LHCN-M2 (cell line): ENCODE results near the gene HHAT. TPM values are rescaled to one million over a fixed set of nuclear protein-coding genes. Genes with fewer than 3 reads are reported as not detected.

Experiments
- DNase-seq: peaks from one replicate; pipeline ENCODE4 v3.0.0-alpha.2; 2012; ENCODE audit warnings: low read depth
- polyA plus RNA-seq: library from polyadenylated mRNA; unstranded; fragments of >200 nt; gene quantifications from one replicate; pipeline ENCODE4 v1.2.1, GENCODE V29; 2012; ENCODE audit warnings: missing spikeins
- total RNA-seq: library from RNA; depleted of rRNA; stranded (reverse); fragments of >200 nt; gene quantifications from 2 replicates; pipeline ENCODE4 v1.2.3, GENCODE V29; 2014; rRNA removed

HHAT gene
- total RNA-seq: 24.6 and 28.1 TPM in 2 replicates
- polyA plus RNA-seq: 11.9 TPM

DNA sequence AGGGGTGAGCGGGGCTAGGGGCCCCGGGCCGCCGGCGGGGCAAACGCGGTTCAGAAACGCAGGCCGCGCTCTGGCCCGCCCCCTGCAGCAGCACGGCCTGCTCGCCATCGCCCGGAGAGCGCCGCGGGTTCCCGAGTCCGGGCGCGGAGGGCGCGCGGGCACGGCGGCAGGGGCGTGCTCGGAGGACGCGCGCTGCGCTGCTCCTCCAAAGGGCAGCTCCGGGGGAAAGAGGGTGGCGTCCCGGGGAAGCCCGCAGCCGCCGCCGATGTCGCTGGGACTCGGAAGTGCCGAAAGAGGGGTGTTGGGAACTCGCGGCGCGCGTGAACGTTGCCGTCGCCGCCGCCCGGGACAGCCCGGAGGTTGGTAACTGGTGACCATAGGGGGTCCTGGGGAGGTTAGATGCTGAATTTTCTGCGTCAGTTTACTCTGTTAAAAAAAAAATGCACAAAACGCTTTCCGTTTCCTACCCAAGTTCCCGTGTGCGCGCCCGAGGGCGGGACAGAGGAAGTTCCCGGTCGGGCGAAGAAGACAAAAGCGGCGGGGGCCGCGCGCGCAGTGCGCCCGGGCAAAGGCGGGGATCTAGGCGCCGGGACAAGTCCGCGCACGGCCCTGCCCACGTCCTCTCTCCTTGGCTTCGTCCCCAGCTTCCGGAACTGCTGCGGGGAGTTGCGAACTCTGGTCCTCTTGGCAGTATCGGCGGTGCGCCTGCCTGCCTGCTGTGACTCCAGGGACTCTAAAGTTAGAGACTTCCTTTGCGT, at the start of gene HHAT:
TSS of gene HHAT (plus strand) at position 157 of the 758 bp plus-strand sequence. CDS start 20,074 bp downstream, outside the sequence.
- DNase-seq: peak; percentile 84

DNA sequence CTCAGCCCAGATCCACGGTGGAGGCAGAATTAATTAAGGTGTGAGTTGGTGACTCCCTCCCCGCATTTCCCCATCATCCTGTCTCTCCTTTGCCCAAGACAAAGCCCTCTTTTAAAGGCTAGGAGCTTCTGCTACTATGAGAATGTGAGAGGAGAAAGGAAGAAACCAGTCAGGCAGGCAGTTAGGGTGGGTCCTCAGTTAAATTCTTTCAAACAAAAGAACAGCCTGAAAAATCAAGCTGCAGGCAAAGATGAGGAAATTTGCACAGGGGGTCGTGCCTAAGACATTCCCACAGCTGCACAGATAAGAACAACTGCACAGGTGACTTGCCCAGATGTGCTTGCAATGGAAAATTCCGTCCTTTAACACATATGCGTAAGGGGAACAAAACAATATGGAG, 48.5 kb upstream of the HHAT start:
- no peak for DNase-seq

DNA sequence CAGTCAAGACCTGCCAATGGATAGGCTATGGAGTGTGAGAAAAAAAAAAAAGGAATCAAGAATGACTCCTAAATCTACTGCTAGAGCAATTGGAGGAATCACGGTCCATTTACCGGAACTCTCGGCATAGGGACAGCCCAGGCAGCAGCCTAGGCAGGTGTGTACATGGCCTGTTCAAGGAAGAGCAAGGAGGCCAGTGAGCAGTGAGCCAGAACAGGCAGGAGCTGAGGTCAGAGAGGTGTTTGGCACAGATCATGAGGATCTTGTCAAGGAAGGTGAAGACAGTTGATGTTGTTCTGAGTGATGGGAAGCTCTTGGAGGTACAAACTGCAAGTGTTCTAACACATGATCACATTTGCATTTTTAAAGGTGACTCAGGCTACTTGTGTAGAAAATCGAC, 40.6 kb upstream of the HHAT start:
- no peak for DNase-seq

GRCh38 chr1:210289248-210289647, 39.5 kb upstream of the HHAT start:
- DNase-seq: no peak

- DNase-seq: no peak
Measured at GRCh38 chr1:210291081-210291764, 37.5 kb upstream of the HHAT start.

DNA sequence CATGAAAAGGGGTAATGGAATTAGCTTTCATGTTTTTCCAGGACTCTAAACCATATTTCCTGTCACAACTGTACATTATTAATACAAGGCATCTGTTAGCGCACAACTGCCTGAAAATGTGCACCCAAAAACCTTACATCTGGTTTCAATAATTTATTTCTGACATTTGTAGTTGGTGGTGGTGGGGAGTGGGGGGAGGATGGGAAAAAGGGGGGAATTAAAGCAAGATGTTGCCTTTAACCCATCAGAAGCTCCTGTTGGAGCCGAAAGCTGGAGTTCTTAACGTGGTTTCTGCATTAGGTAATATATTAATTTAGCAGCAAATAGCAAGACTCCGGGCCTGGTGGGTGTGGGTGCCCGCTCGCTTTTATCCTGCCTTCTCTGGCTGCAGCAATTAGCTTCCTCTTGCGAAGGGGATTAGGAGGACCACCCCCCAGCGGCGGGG, 36.9 kb upstream of the HHAT start:
- DNase-seq: no peak

DNA sequence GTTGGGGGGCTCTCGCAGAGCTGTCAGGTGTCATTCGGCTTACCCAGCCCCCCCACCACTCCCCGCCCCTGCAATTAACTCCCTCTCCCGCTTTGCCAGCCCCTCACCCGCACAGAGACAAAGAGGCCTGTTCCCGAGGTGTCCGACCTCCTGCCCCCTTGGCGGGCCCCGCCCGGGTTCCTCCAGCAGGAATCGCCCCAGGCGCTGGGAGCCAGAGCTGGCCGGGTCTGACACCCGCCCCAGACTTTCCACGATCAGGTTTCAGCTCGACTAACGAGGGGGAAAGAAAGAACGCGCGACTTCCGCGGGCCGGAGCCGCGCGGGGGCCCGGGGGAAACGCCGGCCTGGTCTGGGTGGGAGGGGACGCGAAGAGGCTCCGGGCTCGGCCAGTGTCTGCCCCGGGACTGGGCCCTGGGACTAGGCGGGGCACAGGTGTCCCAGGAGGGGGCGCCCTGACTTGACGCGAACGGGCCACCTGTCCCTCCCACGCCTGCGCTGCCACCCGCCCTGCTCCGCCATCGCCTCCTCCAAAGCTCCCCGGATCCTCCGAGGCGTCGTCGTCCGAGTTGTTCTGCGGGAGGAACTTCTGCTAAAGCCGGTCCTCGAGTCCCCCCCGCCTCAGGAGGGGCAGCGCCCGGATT, 36.4 kb upstream of the HHAT start:
- DNase-seq: peak; percentile 4

DNA sequence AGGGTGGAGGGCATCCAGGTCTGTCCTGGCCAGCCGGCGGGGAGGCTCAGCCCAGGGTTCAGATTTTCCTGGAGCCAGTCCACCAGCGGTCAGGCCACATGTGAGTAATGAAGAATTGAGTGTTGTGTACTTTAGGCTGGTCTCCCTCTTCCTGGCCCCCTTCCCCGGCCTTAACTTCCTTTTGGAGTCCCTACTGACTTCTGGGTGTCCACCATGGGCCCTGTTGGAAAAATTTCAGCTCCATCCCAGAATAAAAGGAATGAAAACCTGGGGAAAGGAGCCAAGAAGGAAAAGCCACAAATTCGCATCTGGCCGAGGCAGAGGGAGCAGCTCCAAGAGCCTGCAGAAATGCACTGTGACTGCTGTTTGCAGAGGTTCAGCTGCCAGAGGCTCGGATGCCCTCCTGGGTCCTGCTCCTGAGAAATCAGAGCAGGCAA, 35.5 kb upstream of the HHAT start:
- peak; percentile 24 for DNase-seq

GRCh38 chr1:210294999-210295745, 33.5 kb upstream of the HHAT start:
- peak; percentile 42 for DNase-seq

DNA sequence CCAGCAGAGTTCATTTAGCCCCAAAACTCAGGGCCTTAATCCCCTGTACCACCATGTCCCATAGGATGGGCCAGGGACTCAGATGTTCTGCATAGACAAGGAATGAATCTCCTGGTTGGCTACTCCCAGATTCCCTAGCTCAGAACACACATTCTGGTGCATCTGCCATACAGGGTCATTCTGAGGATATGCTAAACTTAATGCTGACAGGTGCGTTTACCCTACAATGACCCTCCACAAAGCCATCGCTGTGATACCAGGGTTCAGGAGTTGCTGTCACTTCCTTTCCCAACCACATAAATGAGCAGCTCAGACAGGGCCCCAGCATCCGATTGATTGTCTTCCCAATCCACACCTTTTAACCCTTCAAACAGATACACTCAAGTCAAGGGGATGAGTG, 32.0 kb upstream of the HHAT start:
- DNase-seq: no peak

DNA sequence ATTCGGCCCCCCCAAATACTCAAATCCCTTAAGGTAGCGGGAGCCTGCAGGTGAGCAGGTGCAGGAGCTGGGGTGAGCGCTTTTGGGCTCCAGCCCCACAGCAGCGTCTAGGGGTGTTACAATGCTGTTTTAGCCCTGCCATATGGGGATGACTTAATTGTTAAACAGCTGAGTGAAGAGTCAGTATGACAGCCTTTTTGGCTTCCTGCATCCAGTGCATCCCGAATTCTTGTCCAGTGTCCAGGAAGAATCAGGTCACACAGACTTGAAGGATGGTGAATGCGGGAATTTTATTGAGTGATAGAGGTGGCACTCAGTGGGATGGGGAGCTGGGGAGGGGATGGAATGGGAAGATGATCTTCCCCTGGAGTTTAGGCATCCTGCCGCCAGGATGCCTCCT, 30.4 kb upstream of the HHAT start:
- DNase-seq: no peak

DNA sequence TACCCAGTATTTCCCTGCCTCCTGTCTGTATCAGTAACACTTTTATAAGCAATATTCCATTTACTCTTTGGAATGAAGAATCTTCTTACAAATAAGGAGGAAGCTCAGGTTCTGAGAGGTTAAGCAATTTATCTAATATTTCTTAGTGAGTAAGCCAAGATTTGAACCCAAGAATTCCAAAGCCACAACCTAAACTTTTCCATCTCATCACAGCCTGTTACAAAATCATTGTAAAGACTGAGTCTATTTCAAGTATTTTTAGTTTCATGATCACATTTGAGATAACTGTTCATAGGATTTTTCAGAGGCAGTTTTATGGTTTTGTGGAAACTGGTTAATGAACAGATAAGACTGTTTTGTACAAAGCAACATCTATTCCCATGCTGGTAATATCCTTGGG, 29.8 kb upstream of the HHAT start:
- DNase-seq: no peak

DNA sequence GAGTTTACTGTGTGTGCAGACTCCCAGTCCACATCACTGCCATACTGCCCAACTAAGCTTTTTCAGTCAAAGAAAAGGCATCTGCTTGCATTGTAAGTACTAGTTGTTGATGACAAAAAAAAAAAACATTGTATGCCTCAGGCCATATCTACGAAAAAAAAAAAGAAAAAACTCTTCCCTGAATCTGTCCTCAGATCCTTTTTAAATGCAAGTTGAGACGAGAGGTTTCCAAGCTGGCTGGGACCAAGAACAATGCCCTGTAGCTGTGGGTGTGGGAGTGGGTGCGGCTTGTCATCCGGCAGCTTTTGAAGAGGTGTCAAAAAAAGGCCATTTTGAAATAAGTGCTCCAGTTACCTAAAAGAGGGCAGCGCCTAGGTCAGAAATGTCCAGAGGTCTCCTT, 29.2 kb upstream of the HHAT start:
- DNase-seq: no peak

DNA sequence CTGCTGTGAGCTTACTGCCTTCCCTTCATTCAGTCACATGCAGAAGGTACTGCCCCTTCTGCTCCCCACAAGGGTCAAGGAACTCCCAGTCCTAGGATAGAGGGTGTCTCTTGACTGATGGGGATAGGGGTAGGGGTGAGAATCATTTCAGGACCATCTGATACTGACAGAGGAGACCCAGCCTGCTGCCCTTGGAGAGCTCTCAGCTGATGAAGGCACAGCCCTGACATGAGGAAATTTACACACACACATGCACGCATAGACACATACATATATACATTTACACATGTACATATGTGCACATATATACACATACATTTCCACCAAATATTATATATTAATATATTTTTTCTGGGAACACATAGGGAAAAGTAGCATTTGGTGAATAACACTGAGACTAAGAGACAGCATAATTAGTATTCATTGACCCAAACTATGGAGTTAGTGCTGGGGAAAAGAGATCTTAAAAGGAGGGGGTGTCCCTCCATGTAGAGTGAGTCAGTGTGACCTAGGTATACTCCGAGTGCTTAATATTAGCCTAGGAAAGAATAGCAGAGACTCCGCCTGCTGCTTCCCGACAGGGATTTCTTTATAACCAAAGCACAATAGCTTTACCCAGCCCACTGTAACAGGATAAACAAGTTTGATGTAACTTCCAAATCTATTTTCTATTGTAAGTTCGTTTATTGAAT, 27.6 kb upstream of the HHAT start:
- no peak for DNase-seq

DNA sequence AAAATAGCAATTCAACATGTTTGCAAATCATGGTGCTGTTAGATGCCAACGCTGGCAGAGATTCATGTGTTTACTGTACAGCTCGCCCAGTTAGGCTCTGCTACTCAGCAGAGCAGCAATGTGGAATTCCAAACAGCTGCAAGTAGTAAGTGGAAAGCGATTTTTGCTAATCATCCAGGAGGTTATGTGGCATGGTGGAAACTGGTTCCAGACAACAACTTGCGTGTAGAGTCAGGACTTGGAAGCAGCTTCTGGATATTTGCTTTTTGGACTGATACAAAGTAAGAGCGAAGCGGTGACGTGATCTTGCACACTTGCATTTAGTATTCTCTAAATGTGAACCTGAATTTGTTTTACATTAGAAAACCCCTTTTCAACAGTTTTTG, 27.1 kb upstream of the HHAT start:
- peak; percentile 18 for DNase-seq

GRCh38 chr1:210302501-210302900, 26.2 kb upstream of the HHAT start:
- DNase-seq: no peak

GRCh38 chr1:210303391-210303790, 25.3 kb upstream of the HHAT start:
- no peak for DNase-seq

- no peak for DNase-seq
Measured at GRCh38 chr1:210310562-210311153, 18.0 kb upstream of the HHAT start.

- no peak for DNase-seq
Measured at GRCh38 chr1:210311726-210312493, 16.8 kb upstream of the HHAT start.

- DNase-seq: no peak
Measured at GRCh38 chr1:210313046-210313595, 15.6 kb upstream of the HHAT start.
